Stimulated activated CD8-positive, alpha-beta memory T cell treated with anti-CD3 and anti-CD28 coated beads, Interleukin-7, amount 100 ng/mL, for 24 hours (primary cell): Measurements from ENCODE around the gene CTSD.

Experiments
- DNase-seq: peaks from one replicate; pipeline ENCODE4 v3.0.0-alpha.2; 2020; ENCODE audit warnings: low read depth

Gene CTSD

DNA sequence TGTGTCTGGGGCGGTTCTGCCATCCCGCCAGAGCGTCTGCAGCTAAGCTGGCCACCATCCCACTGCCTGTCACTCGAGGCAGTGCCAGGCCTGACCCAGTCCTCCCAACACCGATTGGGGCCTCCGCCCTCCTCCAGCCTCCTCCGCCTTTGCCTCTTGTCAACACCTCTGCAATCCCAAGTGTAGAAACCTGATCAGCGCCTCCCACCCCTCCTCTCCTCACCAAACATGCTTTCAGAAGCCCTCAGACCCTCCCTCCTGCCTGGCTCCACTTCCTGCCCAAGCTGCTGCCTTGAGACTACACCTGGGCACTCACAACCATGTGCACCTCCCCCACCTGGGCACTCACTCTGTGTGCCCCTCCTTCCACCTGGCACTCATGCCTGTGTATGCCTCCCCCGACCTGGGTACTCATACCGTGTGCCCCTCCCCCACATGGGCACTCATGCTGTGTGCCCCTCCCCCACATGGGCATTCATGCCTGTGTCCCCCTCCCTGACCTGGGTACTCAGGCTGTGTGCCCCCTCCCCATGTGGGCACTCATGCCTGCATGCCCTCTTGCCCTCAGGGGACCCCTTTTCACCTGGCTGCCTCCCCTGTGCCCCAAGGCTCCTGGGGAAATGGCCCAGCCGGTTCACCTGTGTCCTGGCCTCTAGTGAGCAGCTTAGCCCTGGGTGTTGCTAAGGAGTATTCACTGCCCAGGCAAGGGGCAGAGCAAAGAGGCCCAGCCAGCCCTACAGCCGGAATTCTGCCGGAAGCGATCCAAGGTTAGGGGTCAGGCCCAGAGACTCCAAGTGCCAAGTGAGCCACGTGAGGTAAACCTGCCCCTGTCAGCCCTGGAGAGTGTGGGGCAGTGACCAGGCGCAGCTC, 7.8 kb downstream of the CTSD start:
- DNase-seq = no peak

DNA sequence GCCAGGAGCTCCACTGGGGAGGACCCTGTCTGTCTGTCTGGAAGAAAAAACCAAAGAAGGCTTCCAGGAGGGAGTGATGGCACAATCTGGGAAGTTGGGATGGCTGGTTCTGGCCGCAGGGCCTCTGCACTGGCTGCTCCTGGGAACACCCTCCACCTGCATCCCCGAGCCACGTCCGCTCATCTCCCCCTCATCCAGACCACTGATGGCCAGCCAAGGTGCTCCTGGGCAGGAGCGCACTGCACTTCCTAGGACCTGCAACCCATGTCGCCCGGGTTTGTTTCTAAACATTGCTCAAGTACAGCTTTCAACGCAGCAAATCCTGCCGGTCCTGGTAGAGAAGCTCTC, 8.4 kb downstream of the CTSD start:
- no peak for DNase-seq

DNA sequence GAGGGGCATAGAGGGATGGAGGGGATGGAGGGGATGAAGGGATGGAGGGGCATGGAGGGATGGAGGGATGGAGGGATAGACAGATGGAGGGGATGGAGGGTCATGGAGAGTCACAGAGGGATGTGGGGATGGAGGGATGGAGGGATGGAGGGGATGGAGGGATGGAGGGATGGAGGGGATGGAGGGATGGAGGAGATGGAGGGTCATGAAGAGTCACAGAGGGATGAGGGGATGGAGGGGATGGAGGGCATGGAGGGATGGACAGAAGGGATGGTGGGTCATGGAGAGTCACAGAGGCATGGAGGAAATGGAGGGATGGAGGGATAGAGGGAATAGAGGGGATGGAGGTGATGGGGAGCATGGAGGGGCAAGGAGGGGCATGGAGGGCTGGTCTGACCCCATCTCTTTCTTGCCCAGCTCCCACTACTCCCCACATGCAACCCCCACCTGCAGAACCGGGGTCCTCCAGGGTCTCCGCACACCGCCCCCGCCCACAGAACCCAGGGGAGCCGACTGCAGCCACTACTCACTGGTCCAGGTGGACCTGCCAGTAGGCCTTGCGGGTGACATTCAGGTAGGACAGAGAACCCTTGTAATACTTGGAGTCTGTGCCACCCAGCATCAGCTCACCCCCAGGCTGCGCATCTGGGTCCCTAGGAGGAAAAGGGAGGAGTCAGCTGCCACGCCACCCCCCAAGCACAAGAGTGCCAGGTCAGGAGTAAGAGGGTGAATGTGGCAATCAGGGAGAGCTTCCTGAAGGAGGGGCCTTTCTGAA, 9.2 kb downstream of the CTSD start:
- no peak for DNase-seq

DNA sequence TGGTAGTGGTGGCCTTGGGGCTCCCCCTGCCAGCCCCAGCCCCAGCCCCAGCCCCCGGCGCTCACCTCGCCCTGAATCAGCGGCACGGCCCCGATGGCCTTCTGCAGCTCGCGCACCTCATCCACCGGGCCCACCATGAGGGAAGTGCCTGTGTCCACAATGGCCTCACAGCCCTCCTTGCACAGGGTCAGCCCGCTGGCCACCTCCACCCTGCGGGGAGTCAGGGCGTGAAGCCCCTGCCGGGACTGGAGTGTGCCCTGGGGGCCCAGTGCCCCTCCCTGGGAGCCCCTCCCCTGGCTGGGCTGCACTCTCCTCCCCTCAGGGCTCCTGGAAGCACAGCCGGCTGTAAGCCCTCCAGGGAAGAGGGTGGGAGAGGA, 9.8 kb downstream of the CTSD start:
- DNase-seq = no peak

DNA sequence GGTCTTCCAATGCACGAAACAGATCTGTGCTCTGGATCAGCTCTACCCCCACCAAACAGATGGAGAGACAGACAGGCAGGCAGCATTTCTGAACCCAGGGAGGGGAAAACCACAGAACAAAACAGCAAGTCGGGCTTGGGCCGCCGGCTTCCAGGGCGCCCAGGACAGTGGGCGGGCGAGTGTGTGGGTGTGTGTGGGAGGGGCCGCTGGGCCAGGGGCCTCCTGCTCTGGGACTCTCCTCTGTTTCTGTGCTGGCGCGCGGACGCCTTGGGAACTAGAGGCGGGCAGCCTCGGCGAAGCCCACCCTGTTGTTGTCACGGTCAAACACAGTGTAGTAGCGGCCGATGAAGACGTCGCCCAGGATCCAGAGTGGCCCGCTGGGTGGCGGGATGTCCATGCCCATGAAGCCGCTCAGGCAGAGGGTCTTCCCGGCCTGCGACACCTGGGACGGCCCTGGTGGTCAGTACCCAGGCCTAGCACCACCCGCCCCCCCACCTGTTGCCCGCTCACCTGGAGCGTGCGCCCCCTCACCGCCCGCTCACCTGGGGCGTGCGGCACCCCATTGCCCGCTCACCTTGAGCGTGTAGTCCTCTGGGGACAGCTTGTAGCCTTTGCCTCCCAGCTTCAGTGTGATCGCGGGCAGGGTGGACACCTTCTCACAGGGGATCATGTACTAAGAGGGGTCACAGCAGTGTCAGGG, 10.3 kb downstream of the CTSD start:
- DNase-seq = no peak

DNA sequence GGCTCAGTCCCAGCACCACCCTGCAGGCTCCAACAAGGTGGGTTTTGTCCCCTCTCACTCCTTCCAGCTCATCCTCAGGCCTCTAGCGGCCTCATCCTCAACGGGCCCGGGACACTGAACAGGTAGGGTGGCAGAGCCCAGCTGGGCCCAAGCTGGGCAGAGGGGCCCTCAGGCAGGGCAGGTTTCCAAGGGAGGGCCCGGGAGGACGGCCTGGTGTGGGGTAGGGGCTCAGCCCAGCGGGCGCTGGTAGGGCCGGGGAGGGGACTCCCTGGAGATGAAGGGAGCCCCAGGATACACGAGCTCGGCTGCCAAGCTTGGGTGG, 10.9 kb downstream of the CTSD start:
- DNase-seq = no peak

DNA sequence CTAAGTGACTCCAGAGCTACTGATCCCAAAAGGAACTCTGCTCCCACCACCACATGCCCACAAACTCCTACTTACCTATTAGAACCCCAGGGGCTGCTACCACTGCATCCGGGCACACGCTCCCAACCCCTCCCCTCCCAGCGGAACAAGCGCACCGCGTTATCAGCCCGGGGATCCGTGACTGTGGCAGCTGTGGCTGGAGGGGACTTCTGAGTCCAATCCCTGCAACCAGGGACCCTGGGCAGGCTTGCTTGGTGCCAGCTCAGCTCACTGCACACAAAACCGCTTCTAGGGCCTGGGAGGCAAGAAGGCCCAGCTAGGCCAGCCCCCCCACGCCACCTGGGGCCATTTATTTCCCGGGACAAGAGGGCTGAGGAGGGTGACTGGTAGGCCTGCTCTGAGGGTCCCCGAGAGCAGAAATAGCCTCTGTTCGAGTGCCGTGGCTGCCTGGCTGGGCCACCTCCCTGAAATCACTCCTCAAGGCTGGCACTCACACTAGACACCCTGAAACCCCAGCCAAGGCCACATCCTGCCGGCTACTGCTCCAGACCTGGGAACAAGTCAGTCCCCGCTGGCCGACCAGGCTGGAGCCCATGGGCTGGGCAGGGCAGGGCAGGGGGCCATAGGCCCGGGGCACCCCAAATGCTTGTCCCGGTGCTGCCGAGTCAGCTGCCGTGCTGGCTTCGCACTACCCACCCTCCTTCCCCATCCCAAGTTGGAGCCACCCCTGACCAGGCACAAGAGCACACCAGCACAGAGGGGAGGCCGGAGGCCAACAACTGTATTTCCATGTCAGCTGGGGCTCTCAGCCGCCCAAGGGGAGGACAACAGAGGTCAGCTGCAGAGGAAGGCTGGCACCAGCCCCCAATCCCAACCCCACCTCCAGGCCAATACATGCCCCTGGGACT, 11.5 kb downstream of the CTSD start:
- no peak for DNase-seq

DNA sequence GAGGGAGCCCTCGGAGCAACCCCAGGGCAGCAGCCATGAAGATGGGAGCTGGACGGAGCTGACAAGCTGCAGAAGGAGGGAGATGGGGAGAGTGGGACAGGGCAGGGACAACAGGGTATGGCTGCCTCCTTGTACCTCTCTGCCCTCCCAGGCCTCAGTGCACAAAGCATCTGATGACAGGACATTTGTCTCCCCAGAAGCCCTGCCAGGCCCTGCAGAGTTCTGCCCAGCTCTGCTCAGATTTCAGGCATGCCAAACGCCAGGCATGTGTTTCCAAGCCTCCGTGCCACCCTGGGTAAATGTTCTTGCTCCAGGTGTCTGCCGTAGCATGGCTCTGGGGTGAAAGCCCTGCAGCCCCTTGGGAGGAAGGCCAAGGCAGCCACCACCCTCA, 12.2 kb downstream of the CTSD start:
- no peak for DNase-seq

DNA sequence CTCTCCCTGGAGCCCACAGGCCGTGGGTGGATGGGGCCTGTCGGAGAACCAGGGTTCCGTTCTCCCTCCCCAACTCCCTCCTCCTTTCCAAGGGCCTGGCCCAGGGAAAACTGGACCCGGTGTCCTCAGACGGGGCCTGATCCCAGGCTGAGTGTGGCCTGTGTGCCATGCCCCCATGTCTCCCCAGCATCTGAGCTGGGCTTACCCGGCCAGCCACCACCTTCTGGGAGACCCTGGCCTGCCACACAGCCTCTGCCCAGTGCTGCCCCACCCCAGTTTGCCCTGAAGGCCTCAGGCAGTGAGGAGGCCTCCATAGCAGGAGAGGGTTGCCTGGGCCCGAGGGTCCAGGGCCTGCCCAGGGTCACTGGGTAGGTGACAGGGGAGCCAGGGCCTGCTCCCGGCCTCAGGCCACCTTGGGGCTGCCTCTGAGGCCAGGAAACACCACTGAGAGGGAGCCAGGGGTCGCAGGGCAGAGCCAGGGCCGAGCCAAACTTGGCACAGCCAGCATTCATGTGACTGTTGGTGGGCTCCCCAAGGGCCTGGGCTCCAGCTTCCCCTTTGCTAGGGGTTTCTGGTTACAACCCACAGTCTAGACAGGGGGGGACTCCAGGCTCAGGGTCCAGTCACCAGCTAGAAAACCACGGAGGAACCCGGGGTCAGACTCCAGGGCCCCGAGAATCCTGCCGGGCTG, 12.7 kb downstream of the CTSD start:
- DNase-seq = no peak

DNA sequence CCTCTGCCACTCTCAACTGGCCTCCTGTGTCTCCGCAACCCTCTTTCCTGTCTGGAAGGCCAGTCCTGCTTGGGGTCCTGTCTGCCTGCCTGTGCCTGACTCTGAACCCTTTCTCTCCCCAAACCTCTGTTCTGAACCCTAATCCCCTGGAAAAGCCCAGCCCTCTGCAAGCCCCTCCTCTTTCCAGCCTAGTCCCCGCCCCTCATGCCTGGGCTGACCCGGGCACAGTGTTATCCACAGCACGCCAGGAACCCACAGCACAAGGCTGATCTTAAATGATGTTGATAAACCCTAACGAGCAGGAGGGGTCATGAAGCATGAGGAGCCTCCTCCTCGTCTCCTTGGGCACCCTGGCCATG, 13.3 kb downstream of the CTSD start, which contains the start of gene IFITM10:
IFITM10 (minus strand) TSS at position 115 of the 359 bp plus-strand sequence. CDS start 153 bp downstream, outside the sequence.
- DNase-seq = no peak

DNA sequence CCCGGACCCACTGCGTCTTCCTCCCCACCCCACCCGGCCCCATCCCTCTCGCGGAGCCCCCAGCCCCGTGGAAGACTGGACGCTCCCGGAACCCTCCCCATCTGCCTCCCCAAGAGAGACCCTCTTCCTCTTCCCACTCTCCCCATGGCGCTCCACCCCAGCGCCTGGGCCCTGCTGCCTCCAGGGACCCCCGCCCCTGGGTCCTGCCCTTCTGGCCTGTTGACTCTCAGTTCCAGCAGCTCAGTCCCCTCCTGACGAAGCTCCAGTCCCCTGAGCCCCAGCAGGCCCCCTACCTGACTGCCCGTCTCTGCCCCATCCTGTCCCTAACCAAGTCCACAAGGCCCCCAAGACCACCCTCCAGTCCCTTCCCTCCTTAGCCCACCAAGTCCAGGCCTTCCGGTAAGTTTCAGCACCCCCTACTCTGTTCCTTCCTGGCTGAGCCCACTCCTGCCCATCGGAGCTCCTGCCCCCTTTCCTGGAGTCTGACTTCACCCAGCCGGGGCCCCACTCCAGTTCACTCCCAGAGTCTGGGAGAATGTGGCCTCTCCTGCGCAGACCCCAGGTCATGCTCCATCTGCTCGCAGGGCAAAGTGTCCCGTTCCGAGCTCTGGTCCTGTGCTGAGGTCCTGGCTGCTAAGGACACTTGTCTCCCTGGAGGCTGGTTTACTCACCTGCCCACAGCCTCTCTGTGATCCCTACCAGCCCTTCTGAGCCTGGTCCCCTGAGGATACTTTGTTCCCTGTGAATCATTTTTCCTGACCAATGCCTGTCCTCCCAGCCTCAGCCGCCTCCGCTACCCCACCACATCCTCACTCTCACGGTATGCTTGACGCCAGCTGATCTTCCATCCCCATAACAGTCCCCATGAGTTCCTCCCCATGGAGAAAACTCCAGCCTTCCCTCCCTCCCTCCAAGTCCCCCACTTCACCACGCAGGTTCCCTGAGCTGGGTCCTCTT, 14.1 kb downstream of the CTSD start:
- DNase-seq = no peak

DNA sequence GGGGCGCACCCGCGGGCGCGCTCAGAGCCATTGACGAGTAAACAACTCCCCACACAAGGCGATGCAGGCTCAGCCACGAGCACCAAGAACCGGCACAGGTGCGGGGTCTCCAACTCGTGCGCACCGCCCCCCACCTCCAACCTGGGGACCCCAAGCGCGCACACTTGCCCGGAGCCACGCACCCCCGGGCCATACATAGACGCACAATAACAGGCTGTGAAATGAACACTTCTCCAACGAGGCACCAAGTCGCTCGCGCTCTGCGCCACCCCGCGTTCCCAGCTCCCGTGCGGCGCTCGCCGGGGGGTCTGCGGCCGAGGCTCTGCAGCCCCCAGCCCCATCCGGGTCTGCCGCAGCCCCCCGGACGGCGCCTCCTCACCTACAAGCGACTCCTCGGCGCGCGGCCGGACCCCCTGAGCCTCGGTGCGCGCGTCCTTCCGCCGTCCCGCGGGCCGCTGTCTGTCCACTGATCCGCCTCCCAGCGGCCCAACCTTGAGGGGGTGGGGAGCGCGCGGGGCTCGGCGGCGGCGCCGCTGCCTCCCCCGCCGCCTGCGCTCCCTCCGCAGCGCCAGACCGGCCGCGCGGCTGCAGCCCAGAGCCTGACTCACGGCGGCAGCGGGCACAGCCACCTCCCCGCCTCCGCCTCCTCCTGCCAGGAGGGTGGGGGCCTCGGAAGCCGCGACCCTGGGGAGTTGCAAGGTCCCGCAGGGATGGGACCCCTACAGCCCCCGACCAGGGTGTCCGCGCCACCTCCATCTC, 14.9 kb downstream of the CTSD start:
- no peak for DNase-seq

DNA sequence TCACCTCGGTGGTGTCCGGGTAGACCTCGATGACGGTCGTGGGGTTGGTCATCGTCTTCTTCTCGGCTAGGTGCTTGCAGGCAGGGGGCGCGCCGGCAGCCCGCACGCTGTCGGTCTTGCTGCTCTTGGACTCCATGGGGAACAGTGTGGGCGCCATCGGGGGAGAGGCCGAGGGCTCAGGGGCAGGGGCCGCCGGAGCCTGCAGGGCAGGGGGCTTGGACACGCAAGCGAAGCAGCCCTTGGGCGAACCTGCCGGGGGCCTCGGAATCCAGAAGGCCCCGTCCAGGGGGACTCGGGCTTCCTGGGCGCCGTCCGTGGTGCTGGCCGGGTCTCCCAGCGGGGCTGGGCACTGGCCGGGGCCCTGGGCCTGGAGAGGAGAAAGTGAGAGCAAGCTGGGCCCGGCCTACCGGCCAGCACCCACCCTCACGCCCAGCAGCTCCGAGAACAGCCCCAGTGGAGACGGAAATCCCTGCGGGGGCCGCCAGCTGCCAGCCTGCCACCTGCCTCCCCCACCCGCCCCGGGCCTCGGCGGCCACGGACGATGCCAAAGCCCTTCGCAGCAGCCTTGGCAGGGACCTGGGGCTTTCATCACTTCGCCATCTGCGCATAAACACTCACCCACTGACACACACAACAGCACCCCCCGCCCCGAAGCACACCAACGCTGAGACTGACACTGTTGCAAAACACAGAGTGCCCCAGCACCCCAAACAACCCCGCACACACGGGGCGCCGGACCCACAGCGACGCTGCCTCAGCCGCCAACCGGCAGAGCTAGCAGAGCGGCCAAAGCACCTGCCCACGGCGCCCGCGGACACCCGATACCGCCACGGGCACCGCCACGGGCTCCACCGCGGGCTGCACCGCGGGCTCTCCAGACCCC, 15.7 kb downstream of the CTSD start:
- no peak for DNase-seq

DNA sequence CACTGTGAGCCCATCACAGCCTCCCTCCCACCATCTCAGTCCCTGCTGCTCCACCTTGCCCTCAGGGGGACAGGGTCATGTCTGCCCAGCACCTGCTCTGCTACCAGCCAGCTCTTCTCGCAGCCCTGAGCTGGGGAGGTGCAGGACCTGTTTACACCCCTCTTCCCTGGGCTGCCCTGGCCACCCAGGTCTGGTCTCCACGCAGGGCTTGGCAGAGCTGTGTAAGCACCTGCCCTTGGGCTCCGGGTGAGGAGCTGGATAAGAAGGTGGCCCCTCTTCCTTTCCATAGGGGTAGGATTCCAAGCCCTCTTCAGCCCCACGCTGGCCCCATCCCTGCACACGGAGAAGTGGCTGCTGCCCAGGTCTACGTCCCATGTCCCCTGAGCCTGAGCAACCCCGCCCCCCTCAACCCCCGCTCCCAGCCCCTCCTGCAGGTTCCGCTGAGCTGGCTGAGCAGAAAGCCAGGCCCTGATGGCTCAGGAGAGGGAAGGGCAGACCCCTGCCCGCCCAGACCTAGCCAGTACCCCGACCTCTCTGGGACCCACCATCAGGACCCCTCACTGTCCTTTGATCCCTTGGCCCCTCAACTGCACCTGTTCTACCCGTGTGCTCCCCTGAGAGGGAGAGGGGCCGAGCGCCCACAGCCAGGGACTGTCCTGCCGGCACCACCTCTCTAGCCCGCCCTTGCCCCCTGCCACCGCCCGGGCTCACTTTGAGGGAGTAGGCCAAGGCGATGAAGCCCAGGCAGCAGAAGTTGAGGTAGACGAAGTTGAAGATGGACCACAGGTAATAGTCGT, 16.6 kb downstream of the CTSD start:
- no peak for DNase-seq

DNA sequence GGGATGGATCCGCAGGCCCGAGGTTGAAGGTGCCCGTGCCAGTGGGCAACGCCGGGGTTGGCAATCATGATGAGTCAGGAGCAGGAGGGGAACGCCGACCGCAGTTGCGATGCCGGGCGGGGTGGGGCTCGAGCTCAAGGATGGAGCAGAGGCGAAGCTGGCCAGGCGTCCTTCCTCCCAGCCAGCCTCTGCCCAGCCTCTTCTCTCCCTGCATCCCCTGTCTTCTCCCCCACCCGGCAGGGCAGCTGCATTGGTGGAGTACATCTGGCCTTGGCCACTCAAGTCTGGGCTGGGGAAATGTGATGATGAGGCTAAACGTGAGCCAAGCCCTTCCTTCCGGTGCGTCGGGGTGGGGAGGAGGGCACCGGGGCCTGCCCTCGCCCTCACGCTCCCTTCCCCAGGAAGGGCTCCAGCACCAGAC, 17.2 kb downstream of the CTSD start:
- DNase-seq = no peak

DNA sequence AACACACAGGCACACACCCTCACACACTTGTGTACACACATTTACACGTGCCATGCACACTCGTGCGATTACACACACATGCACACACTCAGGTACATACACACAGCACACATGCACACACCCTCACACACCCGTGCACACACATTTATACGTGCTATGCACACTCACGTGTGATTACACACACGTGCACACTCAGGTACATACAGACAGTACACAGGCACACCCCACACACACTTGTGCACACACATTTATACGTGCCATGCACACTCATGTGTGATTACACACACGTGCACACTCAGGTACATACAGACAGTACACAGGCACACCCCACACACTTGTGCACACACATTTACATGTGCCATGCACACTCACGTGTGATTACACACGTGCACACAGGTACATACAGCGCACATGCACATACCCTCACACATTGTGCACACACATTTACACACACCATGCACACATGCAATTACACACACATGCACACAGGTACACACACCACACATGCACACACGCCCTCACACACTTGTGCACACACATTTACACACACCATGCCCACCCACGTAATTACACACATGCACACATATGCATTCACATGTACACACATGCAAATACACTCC, 17.9 kb downstream of the CTSD start:
- DNase-seq = no peak
